DOHH2 (cell line): ENCODE data around the gene DLST.

Experiments used
- H3F3A ChIP-seq: fragments of 200-600 bp; sonication (generic), shearing (Covaris generic); 2 replicates; pipeline ENCODE4 v1.6.0; 2016; ENCODE audit warnings: antibody characterized with exemption, mild to moderate bottlenecking; ENCODE audit not compliant: control insufficient read depth, insufficient read depth
- H3K27ac ChIP-seq: fragments of 200-600 bp; sonication (generic); 2 replicates; pipeline ENCODE4 v1.5.1; 2014; ENCODE audit warnings: low read depth, mild to moderate bottlenecking, low read length, moderate library complexity
- H3K27me3 ChIP-seq: fragments of 200-600 bp; sonication (generic); 2 replicates; pipeline ENCODE4 v1.6.1; 2014; ENCODE audit warnings: mild to moderate bottlenecking, low read length, mixed read lengths; ENCODE audit not compliant: control insufficient read depth
- H3K36me3 ChIP-seq: fragments of 200-600 bp; sonication (generic); 2 replicates; pipeline ENCODE4 v1.6.1; 2014; ENCODE audit warnings: mild to moderate bottlenecking, low read length, moderate library complexity, mixed read lengths; ENCODE audit not compliant: control insufficient read depth
- H3K4me1 ChIP-seq: fragments of 200-600 bp; sonication (generic); 2 replicates; pipeline ENCODE4 v1.6.1; 2014; ENCODE audit warnings: mild to moderate bottlenecking, low read length, mixed read lengths; ENCODE audit not compliant: control insufficient read depth
- H3K4me2 ChIP-seq: fragments of 200-600 bp; sonication (generic); 2 replicates; pipeline ENCODE4 v1.6.0; 2014; ENCODE audit warnings: mild to moderate bottlenecking, low read length, moderate library complexity
- H3K4me3 ChIP-seq: fragments of 200-600 bp; sonication (generic); 2 replicates; pipeline ENCODE4 v1.5.1; 2014; ENCODE audit warnings: mild to moderate bottlenecking, low read length, mixed read lengths
- H3K79me2 ChIP-seq: fragments of 200-600 bp; sonication (generic); 2 replicates; pipeline ENCODE4 v1.6.1; 2014; ENCODE audit warnings: mild to moderate bottlenecking, low read length, mixed read lengths; ENCODE audit not compliant: control insufficient read depth
- H3K9me2 ChIP-seq: fragments of 200-600 bp; sonication (generic); replicated peaks from 2 replicates; pipeline ENCODE4 v1.6.1; 2014; ENCODE audit warnings: mild to moderate bottlenecking, low read length, mixed read lengths; ENCODE audit not compliant: control insufficient read depth
- H3K9me3 ChIP-seq: fragments of 200-600 bp; sonication (generic); 2 replicates; pipeline ENCODE4 v1.6.1; 2014; ENCODE audit warnings: antibody characterized with exemption, low read length, mixed read lengths; ENCODE audit not compliant: control insufficient read depth, insufficient read depth
- H4K20me1 ChIP-seq: fragments of 200-600 bp; sonication (generic); 2 replicates; pipeline ENCODE4 v1.6.0; 2014; ENCODE audit warnings: low read depth, mild to moderate bottlenecking, antibody characterized with exemption, low read length, moderate library complexity; ENCODE audit not compliant: control insufficient read depth, insufficient read depth
- CTCF ChIP-seq: fragments of 200-600 bp; sonication (generic); IDR thresholded peaks from one replicate; pipeline ENCODE4 v1.5.1; 2014; ENCODE audit warnings: antibody characterized with exemption, mild to moderate bottlenecking, low read depth, low read length; ENCODE audit not compliant: poor library complexity, severe bottlenecking
- EZH2phosphoT487 ChIP-seq: fragments of 200-600 bp; sonication (generic); IDR thresholded peaks from 2 replicates; pipeline ENCODE4 v1.6.1; 2017; ENCODE audit warnings: borderline replicate concordance, mild to moderate bottlenecking, antibody characterized with exemption, low read length, moderate library complexity, mixed read lengths

The DLST gene

GRCh38 chr14:74911221-74911620 is 29.5 kb downstream of the DLST start:
- H3K4me2 ChIP-seq: no peak overlapping the region
- no peaks in the 10 kb centered on the region for H3K27me3 ChIP-seq
- H3K9me2 ChIP-seq: no peaks in the 10 kb centered on the region
- TF ChIP-seq CTCF (no peak), EZH2phosphoT487 (no peak)
- H3K27ac ChIP-seq: no peak overlapping the region
- peaks cover 6% of the 10 kb centered on the region; the same call in 1 of the 2 replicates for H3F3A ChIP-seq
- H3K4me1 ChIP-seq: peaks cover 4% of the 10 kb centered on the region; the same call in 1 of the 2 replicates
- H3K79me2 ChIP-seq: no peaks in the 10 kb centered on the region
- peaks cover 3% of the 10 kb centered on the region; the same call in 1 of the 2 replicates for H4K20me1 ChIP-seq
- no peak overlapping the region for H3K4me3 ChIP-seq
- H3K9me3 ChIP-seq: no peaks in the 10 kb centered on the region
- peaks cover 6% of the 10 kb centered on the region; the same call in 1 of the 2 replicates for H3K36me3 ChIP-seq

GRCh38 chr14:74911704-74912103 is 30.0 kb downstream of the DLST start:
- no peaks in the 10 kb centered on the region for H3K27me3 ChIP-seq
- peaks cover 4% of the 10 kb centered on the region; the same call in 1 of the 2 replicates for H3K4me1 ChIP-seq
- TF ChIP-seq CTCF: no peak
- TF ChIP-seq EZH2phosphoT487: no peak
- H3K9me2 ChIP-seq: no peaks in the 10 kb centered on the region
- H3K4me3 ChIP-seq: no peak overlapping the region
- H3K4me2 ChIP-seq: no peak overlapping the region
- H4K20me1 ChIP-seq: peaks cover under 1% of the 10 kb centered on the region; the same call in 1 of the 2 replicates
- H3K79me2 ChIP-seq: no peaks in the 10 kb centered on the region
- H3K27ac ChIP-seq: no peak overlapping the region
- H3K36me3 ChIP-seq: peaks cover 2% of the 10 kb centered on the region; the same call in 1 of the 2 replicates
- no peaks in the 10 kb centered on the region for H3K9me3 ChIP-seq
- H3F3A ChIP-seq: peaks cover 6% of the 10 kb centered on the region; the same call in 1 of the 2 replicates

DNA sequence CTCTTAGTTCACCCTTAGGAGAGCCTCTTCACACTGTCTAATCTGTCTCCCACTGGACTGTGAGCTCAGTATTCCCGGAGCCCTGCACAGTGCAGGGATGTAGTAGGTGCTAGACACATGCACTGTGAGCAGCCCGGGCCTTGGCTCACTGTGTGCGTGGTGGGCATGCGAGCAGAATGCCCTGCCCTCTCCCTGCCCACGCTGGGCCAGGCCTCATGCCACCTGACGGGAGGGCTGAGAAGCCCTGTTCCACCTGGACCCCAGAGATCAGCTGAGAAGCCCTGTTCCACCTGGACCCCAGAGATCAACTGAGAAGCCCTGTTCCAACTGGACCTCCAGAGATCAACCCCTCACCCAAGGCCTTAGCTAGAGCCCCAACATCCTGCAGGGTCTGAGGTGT is 30.4 kb downstream of the DLST start:
- no peaks in the 10 kb centered on the region for H3K27me3 ChIP-seq
- no peak overlapping the region for H3K4me2 ChIP-seq
- H3K27ac ChIP-seq: no peak overlapping the region
- H3K4me1 ChIP-seq: peaks cover 4% of the 10 kb centered on the region; the same call in 1 of the 2 replicates
- no peaks in the 10 kb centered on the region for H3K9me2 ChIP-seq
- no peaks in the 10 kb centered on the region for H3K36me3 ChIP-seq
- no peaks in the 10 kb centered on the region for H3K9me3 ChIP-seq
- no peak overlapping the region for H3K4me3 ChIP-seq
- no peaks in the 10 kb centered on the region for H3K79me2 ChIP-seq
- H3F3A ChIP-seq: peaks cover 6% of the 10 kb centered on the region; the same call in 1 of the 2 replicates
- no peaks in the 10 kb centered on the region for H4K20me1 ChIP-seq
- no peak for TF ChIP-seq EZH2phosphoT487
- TF ChIP-seq CTCF: no peak
